Tibial nerve (tissue), 4 donors: Measurements from ENCODE around the gene USP13.

ENCODE experiments used
- CTCF ChIP-seq, 5 experiments: fragments of 200-600 bp in 3 of 5; fragments of 450-650 bp in 2 of 5; sonication (generic) in 3 of 5; IDR thresholded peaks; one replicate each; pipeline ENCODE4 v1.5.1; 2016 to 2019; ENCODE audit warnings: antibody characterized with exemption in 5 of 5, mild to moderate bottlenecking in 3 of 5, moderate library complexity in 2 of 5
- EP300 ChIP-seq, 2 donors: sonication (generic); formaldehyde crosslinking; IDR thresholded peaks; one replicate each; pipeline ENCODE4 v1.6.1; 2017; ENCODE audit warnings: antibody characterized with exemption in 2 of 2, mild to moderate bottlenecking in 1 of 2
- POLR2A ChIP-seq, 2 donors: fragments of 450-650 bp; IDR thresholded peaks; one replicate each; pipeline ENCODE4 v1.6.1; 2017; ENCODE audit warnings: antibody characterized with exemption in 2 of 2, mild to moderate bottlenecking in 2 of 2, moderate library complexity in 2 of 2

- TF ChIP-seq CTCF (IDR thresholded peaks at IDR 0.05) (no peak), EP300 (IDR thresholded peaks at IDR 0.05) (no peak), POLR2A (IDR thresholded peaks at IDR 0.05) (no peak)
Observed at GRCh38 chr3:179837374-179837773, 184.5 kb downstream of the USP13 start.
